Esophagus muscularis mucosa (tissue), 4 donors: ENCODE results near the gene ARAP1. TPM values are rescaled to one million over a fixed set of nuclear protein-coding genes. Genes with fewer than 3 reads are reported as not detected.

Experiments used
- DNase-seq: peaks from one replicate; pipeline ENCODE4 v3.0.0-alpha.2; 2017; ENCODE audit errors: extremely low spot score
- H3K27ac ChIP-seq, 4 donors: fragments of 200-600 bp; sonication (generic); replicated peaks in 1 of 4; 1 replicate in 3 of 4; 2 replicates in 1 of 4; pipeline ENCODE4 v1.5.1; 2016 to 2019; ENCODE audit warnings: mild to moderate bottlenecking in 1 of 4
- H3K27me3 ChIP-seq, 4 donors: fragments of 200-600 bp; sonication (generic); one replicate each; pipeline versions ENCODE4 v1.5.1 to v1.6.0; 2016 to 2019
- H3K36me3 ChIP-seq, 4 donors: fragments of 200-600 bp; sonication (generic); one replicate each; pipeline ENCODE4 v1.5.1; 2016 to 2019
- H3K4me1 ChIP-seq, 4 donors: fragments of 200-600 bp; sonication (generic); one replicate each; pipeline ENCODE4 v1.5.1; 2016 to 2019
- H3K4me3 ChIP-seq, 4 donors: fragments of 200-600 bp; sonication (generic); 1 replicate in 2 of 4; 2 replicates in 2 of 4; pipeline ENCODE4 v1.5.1; 2016 to 2019; ENCODE audit warnings: mild to moderate bottlenecking in 4 of 4, moderate library complexity in 1 of 4
- H3K9me3 ChIP-seq, 4 donors: fragments of 200-600 bp; sonication (generic); 1 replicate in 3 of 4; 2 replicates in 1 of 4; pipeline ENCODE4 v1.5.1; 2016 to 2019
- CTCF ChIP-seq, 3 experiments: fragments of 200-600 bp in 2 of 3; fragments of 450-650 bp in 1 of 3; sonication (generic) in 2 of 3; IDR thresholded peaks; one replicate each; pipeline ENCODE4 v1.5.1; 2017 to 2019; ENCODE audit warnings: antibody characterized with exemption in 3 of 3, mild to moderate bottlenecking in 2 of 3, moderate library complexity in 1 of 3
- EP300 ChIP-seq: sonication (generic); formaldehyde crosslinking; IDR thresholded peaks from one replicate; pipeline ENCODE4 v1.6.1; 2017; ENCODE audit warnings: antibody characterized with exemption
- POLR2A ChIP-seq: fragments of 450-650 bp; IDR thresholded peaks from one replicate; pipeline ENCODE4 v1.6.1; 2017; ENCODE audit warnings: antibody characterized with exemption, moderate library complexity, mild to moderate bottlenecking, low read depth
- POLR2AphosphoS5 ChIP-seq, 2 donors: sonication (generic); formaldehyde crosslinking; IDR thresholded peaks; one replicate each; pipeline ENCODE4 v1.6.1; 2017; ENCODE audit warnings: antibody characterized with exemption in 2 of 2
- WGBS: methylation state at CpG from one replicate; pipeline ENCODE4 v1.1.5; 2018; 5-methylcytosine and 5-hydroxymethylcytosine counted together
- intact Hi-C: fragments of 100-400 bp; cut with DNase I; formaldehyde crosslinking; loops from one replicate; pipeline ENCODE4 v1.15.1; 2023
- total RNA-seq, 4 donors: library from RNA; depleted of rRNA; stranded (reverse); fragments of >200 nt; gene quantifications; one replicate each; pipeline versions ENCODE4 v1.1.0 to v1.2.1, GENCODE V29; 2016

The ARAP1 gene
- total RNA-seq, 4 donors from 2014 or later = 83.7 to 115 (median 110) TPM

GRCh38 chr11:72730243-72730642 lies 22.0 kb downstream of the ARAP1 start:
- no peak overlapping the region for H3K4me3 ChIP-seq
- TF ChIP-seq EP300 = no peak
- no peak for TF ChIP-seq POLR2AphosphoS5 (IDR thresholded peaks at IDR 0.05)
- no peak for TF ChIP-seq POLR2A
- TF ChIP-seq CTCF (IDR thresholded peaks at IDR 0.05) = no peak

GRCh38 chr11:72727521-72727920 lies 24.7 kb downstream of the ARAP1 start:
- no peak for DNase-seq
- intact Hi-C loops = loop anchor here (10.0 kb wide), 1 partner anchor 447 kb away; no protein-coding TSS in a partner anchor
- H3K27ac ChIP-seq = no peak overlapping the region
- H3K9me3 ChIP-seq = no peaks in the 10 kb centered on the region
- no peaks in the 10 kb centered on the region for H3K27me3 ChIP-seq
- H3K4me1 ChIP-seq = peaks cover 12 to 38% (median 27%) of the 10 kb centered on the region in 4 donors
- WGBS = 73% methylated on average over 4 of the region's 4 CpGs
- H3K36me3 ChIP-seq = peaks cover 0 to 17% (median 4%) of the 10 kb centered on the region in 4 donors
- no peak for TF ChIP-seq POLR2AphosphoS5 (IDR thresholded peaks at IDR 0.05)
- no peak for TF ChIP-seq CTCF (IDR thresholded peaks at IDR 0.05)
- TF ChIP-seq POLR2A = no peak
- no peak overlapping the region for H3K4me3 ChIP-seq

More at GRCh38 chr11:72730243-72730642, 22.0 kb downstream of the ARAP1 start:
- Histone ChIP-seq H3K4me1 (peaks cover 6 to 30% (median 28%) of the 10 kb centered on the region in 4 donors), H3K36me3 (peaks cover 0 to 17% (median 4%) of the 10 kb centered on the region in 4 donors), H3K27ac (no peak overlapping the region), H3K9me3 (no peaks in the 10 kb centered on the region), H3K27me3 (no peaks in the 10 kb centered on the region)
- DNase-seq = no peak
- intact Hi-C loops = no loop called here
- 94% methylated on average over 5 of the region's 5 CpGs for WGBS

GRCh38 chr11:72726266-72727220 lies 25.7 kb downstream of the ARAP1 start:
- no peak overlapping the region for H3K27ac ChIP-seq
- no peak for DNase-seq
- 87% methylated on average over 27 of the region's 40 CpGs for WGBS

GRCh38 chr11:72725724-72726028 lies 26.5 kb downstream of the ARAP1 start:
- H3K27me3 ChIP-seq = no peaks in the 10 kb centered on the region
- peaks cover 0 to 14% (median 4%) of the 10 kb centered on the region in 4 donors for H3K36me3 ChIP-seq
- H3K4me1 ChIP-seq = peaks cover 18 to 52% (median 38%) of the 10 kb centered on the region in 4 donors
- no peak overlapping the region for H3K27ac ChIP-seq
- intact Hi-C loops = loop anchor here (1.0 to 10.0 kb wide), 2 partner anchors 68 to 449 kb away; no protein-coding TSS in a partner anchor
- no peaks in the 10 kb centered on the region for H3K9me3 ChIP-seq
- 80% methylated on average over 4 of the region's 4 CpGs for WGBS
- no peak overlapping the region for H3K4me3 ChIP-seq
- DNase-seq = no peak
- TF ChIP-seq CTCF (IDR thresholded peaks at IDR 0.05) (no peak), POLR2A (no peak), EP300 (no peak), POLR2AphosphoS5 (IDR thresholded peaks at IDR 0.05) (no peak)

More at GRCh38 chr11:72726266-72727220, 25.7 kb downstream of the ARAP1 start:
- intact Hi-C loops = loop anchor here (10.0 kb wide), 1 partner anchor 448 kb away; no protein-coding TSS in a partner anchor
- peaks cover 0 to 17% (median 4%) of the 10 kb centered on the region in 4 donors for H3K36me3 ChIP-seq
- peaks cover 13 to 44% (median 30%) of the 10 kb centered on the region in 4 donors for H3K4me1 ChIP-seq
- H3K4me3 ChIP-seq = no peak overlapping the region
- H3K9me3 ChIP-seq = no peaks in the 10 kb centered on the region
- TF ChIP-seq POLR2AphosphoS5 (IDR thresholded peaks at IDR 0.05) (no peak), EP300 (no peak), POLR2A (no peak), CTCF (IDR thresholded peaks at IDR 0.05) (no peak)
- no peaks in the 10 kb centered on the region for H3K27me3 ChIP-seq
